CD14-positive monocyte (primary cell): ENCODE results near the gene PATJ. TPM values are rescaled to one million over a fixed set of nuclear protein-coding genes. Genes with fewer than 3 reads are reported as not detected.
A peak's percentile ranks its signal among the peaks of the same experiment; 100 is the strongest.

Source experiments
- DNase-seq, 3 donors: peaks; one replicate each; pipeline ENCODE4 v3.0.0-alpha.2; 2011 to 2022
- H2AFZ ChIP-seq: 2 replicates; pipeline ENCODE4 v1.6.0; 2012; ENCODE audit warnings: mild to moderate bottlenecking, low read depth, low read length, inconsistent platforms; ENCODE audit not compliant: insufficient read depth, poor library complexity, severe bottlenecking
- H3K27ac ChIP-seq, 2 donors: 1 replicate in 1 of 2; 2 replicates in 1 of 2; pipeline ENCODE4 v1.5.1; 2012 to 2013; ENCODE audit warnings: low read length in 2 of 2, control low read depth in 1 of 2, inconsistent platforms in 1 of 2, low read depth in 1 of 2, mild to moderate bottlenecking in 1 of 2
- H3K27me3 ChIP-seq, 2 donors: one replicate each; pipeline versions ENCODE4 v1.6.0 to v1.6.1; 2011 to 2013; ENCODE audit warnings: low read length in 2 of 2; ENCODE audit not compliant: control insufficient read depth in 2 of 2, insufficient read depth in 2 of 2
- H3K36me3 ChIP-seq, 2 donors: replicated peaks in 1 of 2; 1 replicate in 1 of 2; 2 replicates in 1 of 2; pipeline versions ENCODE4 v1.5.1 to v1.6.1; 2012 to 2013; ENCODE audit warnings: low read length in 2 of 2, control low read depth in 1 of 2, inconsistent platforms in 1 of 2, mild to moderate bottlenecking in 1 of 2; ENCODE audit not compliant: insufficient read depth in 2 of 2, control insufficient read depth in 1 of 2
- H3K4me1 ChIP-seq, 2 donors: 1 replicate in 1 of 2; 2 replicates in 1 of 2; pipeline versions ENCODE4 v1.5.1 to v1.6.1; 2012 to 2013; ENCODE audit warnings: low read length in 2 of 2, control low read depth in 1 of 2, inconsistent platforms in 1 of 2, mild to moderate bottlenecking in 1 of 2, moderate library complexity in 1 of 2; ENCODE audit not compliant: insufficient read depth in 2 of 2, control insufficient read depth in 1 of 2
- H3K4me2 ChIP-seq: replicated peaks from 2 replicates; pipeline ENCODE3; 2012; ENCODE audit warnings: low read length, moderate library complexity, mild to moderate bottlenecking; ENCODE audit not compliant: poor library complexity, severe bottlenecking; ENCODE audit errors: extremely low read depth
- H3K4me3 ChIP-seq, 3 experiments: fragments of 200-600 bp in 1 of 3; sonication (generic) in 1 of 3; replicated peaks in 1 of 3; 1 replicate in 2 of 3; 2 replicates in 1 of 3; pipeline ENCODE4 v1.5.1; 2011 to 2013; ENCODE audit warnings: low read length in 3 of 3, mild to moderate bottlenecking in 3 of 3, control low read depth in 2 of 3, low read depth in 2 of 3, inconsistent platforms in 1 of 3, moderate library complexity in 1 of 3
- H3K79me2 ChIP-seq: 2 replicates; pipeline ENCODE4 v1.6.0; 2012; ENCODE audit warnings: mild to moderate bottlenecking, control low read depth, inconsistent platforms, low read length, moderate library complexity; ENCODE audit not compliant: insufficient read depth
- H3K9ac ChIP-seq: 2 replicates; pipeline ENCODE4 v1.6.0; 2017; ENCODE audit warnings: low read length, mild to moderate bottlenecking; ENCODE audit not compliant: insufficient read depth, poor library complexity, severe bottlenecking
- H3K9me3 ChIP-seq, 2 donors: replicated peaks in 1 of 2; 1 replicate in 1 of 2; 2 replicates in 1 of 2; pipeline versions ENCODE4 v1.5.1 to v1.6.1; 2012 to 2013; ENCODE audit warnings: low read length in 2 of 2, control low read depth in 1 of 2; ENCODE audit not compliant: control insufficient read depth in 1 of 2, insufficient read depth in 1 of 2
- H4K20me1 ChIP-seq: 2 replicates; pipeline ENCODE4 v1.6.0; 2012; ENCODE audit warnings: mild to moderate bottlenecking, low read length, control low read depth, moderate library complexity; ENCODE audit not compliant: insufficient read depth
- H3K27ac Mint-ChIP-seq, 7 donors: one replicate each; pipeline ENCODE4 v1.8.0; 2020; ENCODE audit warnings: mild to moderate bottlenecking in 7 of 7, mixed read lengths in 7 of 7, moderate library complexity in 6 of 7, inconsistent platforms in 2 of 7
- H3K27me3 Mint-ChIP-seq, 3 donors: one replicate each; pipeline ENCODE4 v1.8.0; 2021 to 2022; ENCODE audit warnings: low read depth in 3 of 3, mild to moderate bottlenecking in 3 of 3, mixed read lengths in 3 of 3, moderate library complexity in 3 of 3, inconsistent platforms in 1 of 3
- H3K36me3 Mint-ChIP-seq, 2 donors: one replicate each; pipeline ENCODE4 v1.8.0; 2020; ENCODE audit warnings: mixed read lengths in 2 of 2, inconsistent platforms in 1 of 2, mild to moderate bottlenecking in 1 of 2
- H3K4me1 Mint-ChIP-seq: one replicate; pipeline ENCODE4 v1.8.0; 2020; ENCODE audit warnings: mild to moderate bottlenecking, mixed read lengths
- H3K4me3 Mint-ChIP-seq, 2 donors: one replicate each; pipeline ENCODE4 v1.8.0; 2020; ENCODE audit warnings: mild to moderate bottlenecking in 2 of 2, mixed read lengths in 2 of 2, moderate library complexity in 1 of 2
- H3K9me3 Mint-ChIP-seq, 7 donors: one replicate each; pipeline ENCODE4 v1.8.0; 2020 to 2022; ENCODE audit warnings: mixed read lengths in 7 of 7, mild to moderate bottlenecking in 6 of 7, moderate library complexity in 6 of 7, inconsistent platforms in 2 of 7
- CTCF ChIP-seq: fragments of 200-600 bp; IDR thresholded peaks from one replicate; pipeline ENCODE4 v1.8.0; 2022; ENCODE audit warnings: antibody characterized with exemption, mild to moderate bottlenecking
- WGBS: methylation state at CpG from one replicate; pipeline ENCODE4 v1.1.5; 2013; ENCODE audit warnings: missing lambda C conversion rate; ENCODE audit not compliant: insufficient coverage; 5-methylcytosine and 5-hydroxymethylcytosine counted together
- intact Hi-C, 2 donors: fragments of 100-400 bp; cut with micrococcal nuclease; formaldehyde crosslinking; loops; one replicate each; pipeline versions ENCODE4 v1.15.0 to v1.15.1; 2023
- polyA plus RNA-seq, 3 donors: library from polyadenylated mRNA; depleted of rRNA in 1 of 3; unstranded in 2 of 3; stranded (reverse) in 1 of 3; fragments of 300-500 nt in 2 of 3; fragments of >200 nt in 1 of 3; fragmentation: Illumina TruSeq in 2 of 3; gene quantifications; 1 replicate in 2 of 3; 2 replicates in 1 of 3; pipeline ENCODE4 v1.2.3, GENCODE V29; 2012 to 2021

PATJ gene
- polyA plus RNA-seq, 3 donors = 0.01 to 0.23 TPM; not detected in 1

GRCh38 chr1:62175568-62176179 lies 433.4 kb downstream of the PATJ start:
- WGBS = 53% methylated on average over 6 of the region's 9 CpGs
- intact Hi-C loops = loop anchor here (1.0 to 2.0 kb wide), 2 partner anchors 231 to 232 kb away; no protein-coding TSS in a partner anchor

More at GRCh38 chr1:62175568-62176179, 433.4 kb downstream of the PATJ start:
- no peak overlapping the region for H3K4me2 ChIP-seq
- no peak overlapping the region for H3K27ac ChIP-seq
- DNase-seq = peak; percentile 11 to 40 (median 20)
- no peaks in the 10 kb centered on the region for H3K79me2 ChIP-seq
- peak; percentile 75 for TF ChIP-seq CTCF
- Mint-ChIP-seq H3K9me3 (peaks cover 0 to 2% (median 0%) of the 10 kb centered on the region in 7 donors), H3K36me3 (no peaks in the 10 kb centered on the region), H3K4me1 (no peaks in the 10 kb centered on the region), H3K27me3 (peaks cover 2 to 5% (median 4%) of the 10 kb centered on the region in 3 donors), H3K4me3 (no peak overlapping the region), H3K27ac (no peak overlapping the region)
- no peaks in the 10 kb centered on the region for H3K9me3 ChIP-seq
- no peak overlapping the region for H2AFZ ChIP-seq
- no peaks in the 10 kb centered on the region for H3K27me3 ChIP-seq
- no peaks in the 10 kb centered on the region for H4K20me1 ChIP-seq
- H3K4me1 ChIP-seq = no peaks in the 10 kb centered on the region
- H3K9ac ChIP-seq = no peak overlapping the region
- no peaks in the 10 kb centered on the region for H3K36me3 ChIP-seq
- no peak overlapping the region for H3K4me3 ChIP-seq
